ENCODE data around the gene PLEKHG5.
"Not testable (repeated sequence)": the region's sequence is repeated elsewhere in the genome, so short reads cannot be mapped to it uniquely, and the experiment has no call there.

Gene PLEKHG5

GRCh38 chr1:6461538-6462411 lies 29.7 kb downstream of the PLEKHG5 start:
- no peak for DNase-seq

- DNase-seq: no peak
Measured at GRCh38 chr1:6461051-6461530, 30.4 kb downstream of the PLEKHG5 start.

GRCh38 chr1:6460301-6461050 lies 31.0 kb downstream of the PLEKHG5 start:
- peak; percentile 85 for DNase-seq

- DNase-seq: no peak
Measured at GRCh38 chr1:6459850-6460265, 31.6 kb downstream of the PLEKHG5 start.

- DNase-seq: no peak
Measured at GRCh38 chr1:6456800-6457466, 34.5 kb downstream of the PLEKHG5 start.

- DNase-seq: not testable (repeated sequence)
Measured at GRCh38 chr1:6455752-6456520, 35.5 kb downstream of the PLEKHG5 start.

GRCh38 chr1:6454856-6455751 lies 36.4 kb downstream of the PLEKHG5 start:
- no peak for DNase-seq

- not testable (repeated sequence) for DNase-seq
Measured at GRCh38 chr1:6453895-6454855, 37.3 kb downstream of the PLEKHG5 start.

GRCh38 chr1:6450943-6451373 lies 40.5 kb downstream of the PLEKHG5 start:
- DNase-seq: no peak

GRCh38 chr1:6450486-6450885 lies 41.0 kb downstream of the PLEKHG5 start:
- DNase-seq: not testable (repeated sequence)

- DNase-seq: no peak
Measured at GRCh38 chr1:6450005-6450450, 41.4 kb downstream of the PLEKHG5 start.

- DNase-seq: no peak
Measured at GRCh38 chr1:6448749-6449631, 42.5 kb downstream of the PLEKHG5 start.

- DNase-seq: no peak
Measured at GRCh38 chr1:6447818-6448748, 43.4 kb downstream of the PLEKHG5 start.

- DNase-seq: no peak
Measured at GRCh38 chr1:6447016-6447817, 44.2 kb downstream of the PLEKHG5 start.

GRCh38 chr1:6446665-6447015 lies 44.8 kb downstream of the PLEKHG5 start:
- DNase-seq: no peak

GRCh38 chr1:6445929-6446328 lies 45.5 kb downstream of the PLEKHG5 start:
- DNase-seq: not testable (repeated sequence)
